Measurements from ENCODE around the gene DDX50.

GRCh38 chr10:68957654-68958053 lies 56.5 kb downstream of the DDX50 start:
- TF ChIP-seq CTCF (IDR thresholded peaks at IDR 0.05) (no peak), POLR2AphosphoS5 (IDR thresholded peaks at IDR 0.05) (no peak), POLR2A (IDR thresholded peaks at IDR 0.05) (no peak)
